Measurements from ENCODE around the gene SUSD6.

SUSD6 gene, protein sequence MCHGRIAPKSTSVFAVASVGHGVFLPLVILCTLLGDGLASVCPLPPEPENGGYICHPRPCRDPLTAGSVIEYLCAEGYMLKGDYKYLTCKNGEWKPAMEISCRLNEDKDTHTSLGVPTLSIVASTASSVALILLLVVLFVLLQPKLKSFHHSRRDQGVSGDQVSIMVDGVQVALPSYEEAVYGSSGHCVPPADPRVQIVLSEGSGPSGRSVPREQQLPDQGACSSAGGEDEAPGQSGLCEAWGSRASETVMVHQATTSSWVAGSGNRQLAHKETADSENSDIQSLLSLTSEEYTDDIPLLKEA

GRCh38 chr14:69611172-69612013 lies at the start of gene SUSD6:
Gene SUSD6, plus strand, starts transcription at chr14:69611596. Its CDS starts 46,997 bp downstream, at chr14:69658593.
- in situ Hi-C loops (cut with MboI; ENCODE audit: low sequenced_read_pairs) = no loop called here

- in situ Hi-C loops (cut with MboI; ENCODE audit: low sequenced_read_pairs) = no loop called here
Measured at GRCh38 chr14:69561893-69562292, 49.5 kb upstream of the SUSD6 start.

- in situ Hi-C loops (cut with MboI; ENCODE audit: low sequenced_read_pairs) = no loop called here
Measured at GRCh38 chr14:69567563-69567962, 43.8 kb upstream of the SUSD6 start.

- in situ Hi-C loops (cut with MboI; ENCODE audit: low sequenced_read_pairs) = no loop called here
Measured at GRCh38 chr14:69569859-69570258, 41.5 kb upstream of the SUSD6 start.

DNA sequence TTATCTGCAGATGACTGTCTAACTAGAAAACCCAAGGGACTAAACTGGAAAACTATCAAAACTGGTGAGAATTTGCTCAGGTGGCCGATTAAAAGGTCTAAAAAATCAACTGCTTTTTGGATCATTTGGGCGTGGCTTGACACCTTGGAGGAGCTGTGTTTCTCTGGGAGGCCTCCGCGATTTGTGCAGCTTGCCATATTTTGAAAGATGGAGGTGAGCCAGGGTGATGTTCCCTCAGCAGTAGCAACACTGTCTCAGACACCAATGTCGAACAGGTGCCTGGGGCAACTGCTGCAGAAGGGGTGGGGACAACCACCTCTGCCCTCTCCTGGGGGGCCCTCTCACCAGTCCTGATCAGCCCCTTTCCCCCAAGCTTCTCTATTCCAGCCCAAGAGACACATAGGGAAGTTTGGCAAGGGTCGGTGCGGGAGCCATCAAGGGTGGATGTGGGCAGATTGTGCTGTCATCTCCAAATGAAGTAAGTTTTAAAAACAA lies 40.5 kb upstream of the SUSD6 start:
- in situ Hi-C loops (cut with MboI; ENCODE audit: low sequenced_read_pairs) = no loop called here

DNA sequence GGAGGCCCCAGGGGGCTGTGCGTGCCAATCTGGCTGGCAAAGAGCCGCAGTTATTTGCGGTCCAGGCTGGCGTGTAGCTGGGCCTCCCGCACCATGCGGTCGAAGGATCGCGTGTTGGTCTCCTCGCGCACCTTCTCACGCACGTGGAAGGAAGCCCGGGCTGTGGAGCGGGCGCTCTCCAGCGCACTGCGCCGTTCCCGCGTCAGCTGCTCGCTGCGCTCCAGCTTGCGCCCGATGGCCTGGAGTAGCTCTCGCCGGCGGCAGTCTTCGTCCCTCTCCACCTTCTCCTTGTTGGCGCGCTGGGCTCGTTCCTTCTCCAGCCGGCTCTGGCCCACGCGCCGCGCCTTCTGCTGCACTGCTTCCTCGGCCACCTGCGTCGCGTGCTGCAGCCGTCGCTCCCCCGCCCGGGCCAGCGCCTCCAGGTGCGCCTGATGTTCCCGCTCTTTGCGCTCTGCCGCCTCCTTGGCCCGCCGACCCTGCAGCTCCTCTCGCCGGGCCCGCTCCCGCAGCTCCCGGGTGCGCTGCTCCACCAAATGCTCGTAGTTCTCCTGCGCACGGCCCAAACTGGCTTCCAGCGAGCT lies 39.9 kb upstream of the SUSD6 start:
- in situ Hi-C loops (cut with MboI; ENCODE audit: low sequenced_read_pairs) = no loop called here

GRCh38 chr14:69572030-69572840 lies 39.2 kb upstream of the SUSD6 start:
- in situ Hi-C loops (cut with MboI; ENCODE audit: low sequenced_read_pairs) = no loop called here

DNA sequence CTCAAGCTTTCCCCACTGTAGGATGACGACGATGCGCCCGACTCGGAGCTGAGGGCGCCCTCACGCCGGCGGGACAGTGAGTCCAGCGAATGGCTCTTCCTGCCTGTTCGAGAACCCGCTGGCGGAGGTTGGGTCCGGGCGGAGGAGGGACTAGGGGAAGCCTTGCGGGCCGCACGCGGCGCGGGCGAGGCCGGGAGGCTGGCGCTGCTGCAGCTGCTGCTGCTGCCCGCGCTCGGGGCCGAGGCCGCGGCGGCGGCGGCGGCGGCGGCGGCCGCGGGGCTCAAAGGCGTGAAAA lies 38.6 kb upstream of the SUSD6 start:
- in situ Hi-C loops (cut with MboI; ENCODE audit: low sequenced_read_pairs) = no loop called here

GRCh38 chr14:69573205-69573830 lies 38.1 kb upstream of the SUSD6 start:
- in situ Hi-C loops (cut with MboI; ENCODE audit: low sequenced_read_pairs) = no loop called here

GRCh38 chr14:69573831-69574262 lies 37.5 kb upstream of the SUSD6 start:
- in situ Hi-C loops (cut with MboI; ENCODE audit: low sequenced_read_pairs) = no loop called here

DNA sequence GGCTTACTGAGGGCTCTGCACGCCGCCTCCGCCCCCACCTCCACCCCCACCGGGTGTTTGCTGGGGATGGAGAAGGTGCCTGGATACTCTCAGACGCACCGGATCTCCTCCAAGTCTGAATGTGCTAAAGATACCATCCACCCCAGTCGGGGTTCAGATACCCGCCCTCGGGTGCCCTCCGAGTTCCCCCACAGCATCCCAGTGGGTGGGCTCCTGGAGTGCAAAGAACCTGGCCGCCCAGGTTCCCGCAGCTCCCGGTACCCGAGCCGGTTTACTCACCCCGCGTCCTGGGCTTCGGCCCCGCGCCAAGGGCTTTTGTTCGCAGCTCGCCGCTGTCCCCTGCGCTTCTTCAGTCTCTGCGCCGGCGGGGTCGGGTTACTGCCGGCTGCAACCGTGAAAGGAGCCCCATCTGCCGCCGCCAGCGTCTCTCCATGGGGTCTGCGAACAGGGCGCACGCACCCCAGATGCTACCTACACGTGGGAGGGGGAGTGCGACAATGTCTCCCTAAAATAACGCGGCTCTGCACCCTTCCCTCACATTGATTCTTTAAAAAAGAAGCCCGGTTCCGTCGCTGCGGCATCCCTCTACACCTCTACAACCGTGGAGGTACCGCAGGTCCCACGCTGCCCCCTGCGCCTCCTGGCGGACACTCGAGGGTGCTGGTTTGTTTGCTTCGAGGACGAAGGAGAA lies 37.0 kb upstream of the SUSD6 start, which contains the start of gene CCDC177:
TSS of gene CCDC177 (minus strand) at position 609 of the 691 bp plus-strand sequence. CDS start 1,249 bp downstream, outside the sequence.
- in situ Hi-C loops (cut with MboI; ENCODE audit: low sequenced_read_pairs) = no loop called here

DNA sequence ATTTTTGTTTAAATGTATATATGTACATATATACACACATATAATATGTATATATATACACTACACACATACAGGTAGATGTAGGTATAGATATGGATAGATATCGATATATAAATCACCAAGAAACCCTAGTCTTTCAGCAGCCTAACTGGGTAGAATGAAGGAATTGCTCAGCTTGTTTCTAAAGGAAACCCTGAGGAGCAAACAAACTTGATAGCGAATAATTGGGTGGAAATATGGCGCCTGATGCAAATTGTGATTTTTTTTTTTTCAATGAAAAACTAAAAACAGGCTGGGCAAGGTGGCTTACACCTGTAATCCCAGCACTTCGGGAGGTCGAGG lies 36.5 kb upstream of the SUSD6 start:
- in situ Hi-C loops (cut with MboI; ENCODE audit: low sequenced_read_pairs) = no loop called here

DNA sequence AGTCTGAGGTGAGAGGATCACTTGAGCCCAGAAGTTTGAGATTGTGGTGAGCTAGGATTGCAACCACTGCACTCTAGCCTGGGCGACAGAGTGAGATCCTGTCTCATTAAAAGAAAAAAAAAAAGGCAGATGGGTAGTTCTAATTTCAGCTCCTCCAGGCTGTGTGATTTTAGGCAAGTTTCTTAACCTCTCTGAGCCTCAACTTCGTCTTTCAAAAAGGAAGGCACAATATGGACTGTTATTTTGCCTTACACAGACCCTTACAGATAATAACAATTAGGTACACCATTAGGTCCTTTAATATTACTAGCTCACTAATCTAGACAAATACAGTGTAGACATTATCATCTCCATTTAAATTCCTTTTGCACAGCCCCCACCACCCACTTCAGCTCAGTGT lies 31.9 kb upstream of the SUSD6 start:
- in situ Hi-C loops (cut with MboI; ENCODE audit: low sequenced_read_pairs) = no loop called here

- in situ Hi-C loops (cut with MboI; ENCODE audit: low sequenced_read_pairs) = loop anchor here (10.0 kb wide), 1 partner anchor 145 kb away; no protein-coding TSS in a partner anchor
Measured at GRCh38 chr14:69580009-69580577, 31.3 kb upstream of the SUSD6 start.

DNA sequence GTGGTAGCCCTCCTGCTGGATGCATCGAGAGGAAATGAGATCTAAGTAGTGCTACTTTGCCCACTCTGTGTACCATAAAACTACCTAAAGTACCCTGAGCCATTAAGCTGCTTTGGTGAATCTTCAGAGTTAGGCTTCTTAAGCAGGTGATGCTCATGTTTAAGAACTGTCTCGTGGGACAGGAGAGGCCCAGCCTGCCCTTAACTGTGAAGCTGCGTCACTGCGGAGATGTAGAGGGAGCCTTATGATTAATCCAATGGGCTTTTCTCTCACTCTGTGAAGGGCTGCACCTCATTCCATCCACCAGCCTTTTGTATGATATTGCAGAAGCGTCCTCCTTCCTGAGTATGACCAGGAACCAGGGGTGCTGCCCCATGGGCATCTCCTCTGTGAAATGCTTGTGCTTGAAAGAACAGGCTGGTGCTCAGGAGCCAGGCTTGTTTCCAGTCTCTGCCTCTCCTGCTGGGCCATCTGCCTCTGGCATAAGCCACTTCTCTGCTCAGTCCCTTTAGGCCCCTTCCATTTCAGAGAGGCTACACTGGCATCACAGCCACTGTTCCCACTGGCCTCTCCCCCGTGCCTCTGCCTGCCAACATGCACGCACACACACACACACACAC lies 30.0 kb upstream of the SUSD6 start:
- in situ Hi-C loops (cut with MboI; ENCODE audit: low sequenced_read_pairs) = loop anchor here (10.0 kb wide), 1 partner anchor 143 kb away; no protein-coding TSS in a partner anchor

- in situ Hi-C loops (cut with MboI; ENCODE audit: low sequenced_read_pairs) = loop anchor here (10.0 kb wide), 1 partner anchor 143 kb away; no protein-coding TSS in a partner anchor
Measured at GRCh38 chr14:69582212-69582611, 29.2 kb upstream of the SUSD6 start.

- in situ Hi-C loops (cut with MboI; ENCODE audit: low sequenced_read_pairs) = loop anchor here (10.0 kb wide), 1 partner anchor 142 kb away; no protein-coding TSS in a partner anchor
Measured at GRCh38 chr14:69582829-69583228, 28.6 kb upstream of the SUSD6 start.

DNA sequence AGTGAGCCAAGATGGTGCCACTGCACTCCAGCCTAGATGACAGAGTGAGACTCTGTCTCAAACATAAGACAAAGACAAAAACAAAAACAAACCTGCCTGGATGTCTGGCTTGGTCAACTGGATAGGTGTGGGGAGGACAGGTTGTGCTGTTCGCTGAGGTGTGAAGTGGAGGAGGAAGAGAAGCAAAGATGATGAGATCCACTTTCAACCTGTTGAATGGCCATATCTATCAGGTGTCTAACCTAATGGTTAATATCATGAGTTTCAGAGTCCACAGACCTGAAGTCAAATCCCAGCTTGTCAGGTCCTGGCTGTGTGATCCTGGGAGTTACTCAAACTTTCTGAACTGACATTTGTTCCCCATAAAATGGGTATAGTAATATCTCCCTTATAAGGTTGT lies 27.0 kb upstream of the SUSD6 start:
- in situ Hi-C loops (cut with MboI; ENCODE audit: low sequenced_read_pairs) = loop anchor here (10.0 kb wide), 1 partner anchor 140 kb away; no protein-coding TSS in a partner anchor

- in situ Hi-C loops (cut with MboI; ENCODE audit: low sequenced_read_pairs) = loop anchor here (10.0 kb wide), 1 partner anchor 138 kb away; no protein-coding TSS in a partner anchor
Measured at GRCh38 chr14:69586404-69586803, 25.0 kb upstream of the SUSD6 start.

Data from HL-60/S4 treated with retinoic acid at 250 ng/mL for 4 days and 3 days (cell line).